Liver (tissue), 9 donors: Measurements from ENCODE around the gene DTWD2. TPM values are rescaled to one million over a fixed set of nuclear protein-coding genes. Genes with fewer than 3 reads are reported as not detected.
"Not testable (repeated sequence)": the region's sequence is repeated elsewhere in the genome, so short reads cannot be mapped to it uniquely, and the experiment has no call there.

Experiments
- DNase-seq: peaks from one replicate; pipeline ENCODE4 v3.0.0-alpha.2; 2017; ENCODE audit warnings: low spot score
- H3K27ac ChIP-seq, 2 donors: one replicate each; pipeline ENCODE4 v1.7.0; 2013; ENCODE audit warnings: inconsistent platforms in 2 of 2, low read length in 2 of 2, control low read depth in 1 of 2, low read depth in 1 of 2, mild to moderate bottlenecking in 1 of 2
- H3K27me3 ChIP-seq, 4 donors: one replicate each; pipeline versions ENCODE4 v1.6.1 to v1.7.0; 2013; ENCODE audit warnings: low read length in 3 of 4, inconsistent platforms in 1 of 4, mild to moderate bottlenecking in 1 of 4, moderate library complexity in 1 of 4; ENCODE audit not compliant: control insufficient read depth in 4 of 4, insufficient read depth in 4 of 4
- H3K36me3 ChIP-seq, 4 donors: one replicate each; pipeline versions ENCODE4 v1.6.1 to v1.7.0; 2013; ENCODE audit warnings: low read length in 3 of 4, mild to moderate bottlenecking in 3 of 4, low read depth in 1 of 4, moderate library complexity in 1 of 4; ENCODE audit not compliant: control insufficient read depth in 4 of 4, insufficient read depth in 3 of 4
- H3K4me1 ChIP-seq, 4 donors: one replicate each; pipeline versions ENCODE4 v1.6.1 to v1.7.0; 2013; ENCODE audit warnings: low read length in 3 of 4, mild to moderate bottlenecking in 3 of 4, moderate library complexity in 1 of 4; ENCODE audit not compliant: control insufficient read depth in 4 of 4, insufficient read depth in 4 of 4
- H3K4me3 ChIP-seq, 3 donors: one replicate each; pipeline versions ENCODE4 v1.6.1 to v1.7.0; 2013; ENCODE audit warnings: low read length in 3 of 3, control low read depth in 1 of 3, low read depth in 1 of 3, mild to moderate bottlenecking in 1 of 3
- H3K9ac ChIP-seq, 2 donors: one replicate each; pipeline ENCODE4 v1.7.0; 2013; ENCODE audit warnings: low read length in 2 of 2, mild to moderate bottlenecking in 2 of 2, moderate library complexity in 2 of 2, control low read depth in 1 of 2, low read depth in 1 of 2
- H3K9me3 ChIP-seq, 4 donors: one replicate each; pipeline versions ENCODE4 v1.6.1 to v1.7.0; 2013; ENCODE audit warnings: low read length in 3 of 4; ENCODE audit not compliant: control insufficient read depth in 4 of 4
- ATF3 ChIP-seq: IDR thresholded peaks from 2 replicates; pipeline ENCODE4 v1.6.1; 2016; ENCODE audit warnings: antibody characterized with exemption
- CTCF ChIP-seq: fragments of 150-350 bp; IDR thresholded peaks from 2 replicates; pipeline ENCODE4 v1.5.1; 2017; ENCODE audit warnings: improper control_type of control experiment, low read depth, low read length; ENCODE audit not compliant: missing input control
- EGR1 ChIP-seq, 2 donors: IDR thresholded peaks; 2 replicates each; pipeline ENCODE4 v1.6.1; 2016 to 2018; ENCODE audit warnings: antibody characterized with exemption in 2 of 2, low read depth in 2 of 2
- FOXA2 ChIP-seq: IDR thresholded peaks from 2 replicates; pipeline ENCODE4 v1.6.1; 2016; ENCODE audit warnings: antibody characterized with exemption
- HNF4A ChIP-seq, 2 donors: conservative IDR thresholded peaks; 2 replicates each; pipeline ENCODE4 v1.6.1; 2016; ENCODE audit warnings: antibody characterized with exemption in 2 of 2, mild to moderate bottlenecking in 2 of 2
- HNF4G ChIP-seq: IDR thresholded peaks from 2 replicates; pipeline ENCODE4 v1.6.1; 2016; ENCODE audit warnings: antibody characterized with exemption
- MAX ChIP-seq: IDR thresholded peaks from 2 replicates; pipeline ENCODE4 v1.6.1; 2016; ENCODE audit warnings: antibody characterized with exemption
- RAD21 ChIP-seq, 2 donors: IDR thresholded peaks; 2 replicates each; pipeline ENCODE4 v1.6.1; 2016; ENCODE audit warnings: antibody characterized with exemption in 2 of 2, mild to moderate bottlenecking in 2 of 2
- REST ChIP-seq: IDR thresholded peaks from 2 replicates; pipeline ENCODE4 v1.6.1; 2016; ENCODE audit warnings: antibody characterized with exemption, mild to moderate bottlenecking
- TAF1 ChIP-seq: conservative IDR thresholded peaks from 2 replicates; pipeline ENCODE4 v1.6.1; 2016; ENCODE audit warnings: antibody characterized with exemption, mild to moderate bottlenecking
- ZBTB33 ChIP-seq: IDR thresholded peaks from 2 replicates; pipeline ENCODE4 v1.6.1; 2016; ENCODE audit warnings: antibody characterized with exemption
- WGBS: extraction: QIAGEN DNeasy Blood & Tissue Kit; methylation state at CpG from one replicate; pipeline ENCODE4 v1.1.7; 2013; 5-methylcytosine and 5-hydroxymethylcytosine counted together
- polyA plus RNA-seq, 2 donors: library from polyadenylated mRNA; stranded (reverse) in 1 of 2; unstranded in 1 of 2; fragments of 200-250 nt in 1 of 2; fragments of >200 nt in 1 of 2; fragmentation: Nextera tagmentation in 1 of 2; extraction: Ambion mirVana in 1 of 2; gene quantifications; one replicate each; pipeline versions ENCODE4 v1.2.1 to v1.2.3, GENCODE V29; 2013 to 2015
- total RNA-seq, 2 donors: library from RNA; depleted of rRNA; stranded (reverse); fragments of >200 nt; gene quantifications; one replicate each; pipeline ENCODE4 v1.2.3, GENCODE V29; 2014
- donor health status: healthy.
- donor health status: healthy.
- donor health status: healthy.
- donor health status: healthy.
- donor health status: healthy.

DTWD2 gene
- total and polyA plus RNA-seq, 4 donors = 2.3 to 10.7 (median 4.3) TPM

GRCh38 chr5:118999696-119000095 is 11.3 kb upstream of the DTWD2 start:
- Histone ChIP-seq H3K27ac (no peak overlapping the region), H3K4me3 (no peak overlapping the region), H3K36me3 (no peaks in the 10 kb centered on the region), H3K27me3 (no peaks in the 10 kb centered on the region), H3K4me1 (no peaks in the 10 kb centered on the region), H3K9me3 (peaks cover 0 to 2% (median 0%) of the 10 kb centered on the region in 4 donors), H3K9ac (no peak overlapping the region)
- no peak for DNase-seq
- WGBS = 99% methylated on average over 1 of the region's 1 CpG
- TF ChIP-seq HNF4G (no peak), ATF3 (no peak), EGR1 (IDR thresholded peaks at IDR 0.05; ENCODE audit: low read depth in 2 of 2) (no peak), HNF4A (conservative IDR thresholded peaks at IDR 0.05) (no peak), RAD21 (IDR thresholded peaks at IDR 0.05) (no peak), ZBTB33 (no peak), TAF1 (no peak), MAX (no peak), FOXA2 (no peak), CTCF (no peak), REST (no peak)

GRCh38 chr5:118998861-118999260 is 10.5 kb upstream of the DTWD2 start:
- H3K27ac ChIP-seq, DNase-seq, H3K27me3 ChIP-seq, H3K36me3 ChIP-seq, H3K9ac ChIP-seq, H3K4me1 ChIP-seq, H3K9me3 ChIP-seq, H3K4me3 ChIP-seq: not testable (repeated sequence)
- WGBS = 98% methylated on average over 24 of the region's 24 CpGs
